ENCODE data around the gene OSBPL2.

OSBPL2 gene

DNA sequence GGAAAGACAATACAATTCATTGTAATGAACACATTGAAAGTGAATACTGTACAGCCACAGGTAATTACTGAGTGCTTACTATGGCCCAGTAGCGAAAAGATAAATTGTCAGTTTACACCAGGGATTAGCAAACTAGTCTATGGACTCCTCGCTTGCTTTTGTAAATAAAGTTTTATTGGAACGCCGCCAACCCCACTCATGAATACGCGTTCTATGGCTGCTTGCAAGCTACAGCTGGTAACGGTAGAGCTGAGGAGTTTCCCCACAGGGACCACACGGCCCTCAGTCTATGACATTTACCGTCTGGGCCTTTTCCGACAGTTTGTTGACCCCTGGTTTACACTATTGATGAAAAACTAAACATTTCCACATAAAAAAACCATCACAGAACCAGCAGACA lies 104.6 kb downstream of the OSBPL2 start:
- no peaks in the 10 kb centered on the region for H3K9me3 ChIP-seq (ENCODE audit: control insufficient read depth, low read length)
- peaks cover 22% of the 10 kb centered on the region for H3K36me3 ChIP-seq (ENCODE audit: control insufficient read depth, insufficient read depth, low read length)
- H3K4me1 ChIP-seq (ENCODE audit: control insufficient read depth, insufficient read depth, low read length) = no peaks in the 10 kb centered on the region
- no peak overlapping the region for H3K27ac ChIP-seq (ENCODE audit: insufficient read depth, low read depth, low read length, poor library complexity, severe bottlenecking)
- no peaks in the 10 kb centered on the region for H3K27me3 ChIP-seq (ENCODE audit: control insufficient read depth, insufficient read depth, low read length, poor library complexity, severe bottlenecking)
- H3K4me3 ChIP-seq (ENCODE audit: insufficient read depth, low read depth, low read length) = no peak overlapping the region
- WGBS, 2 experiments = 95 to 97% methylated on average over 10 of the region's 10 CpGs

GRCh38 chr20:62344092-62344491 lies 105.8 kb downstream of the OSBPL2 start:
- Histone ChIP-seq H3K27ac (ENCODE audit: insufficient read depth, low read depth, low read length, poor library complexity, severe bottlenecking) (no peak overlapping the region), H3K4me1 (ENCODE audit: control insufficient read depth, insufficient read depth, low read length) (no peaks in the 10 kb centered on the region), H3K9me3 (ENCODE audit: control insufficient read depth, low read length) (no peaks in the 10 kb centered on the region), H3K36me3 (ENCODE audit: control insufficient read depth, insufficient read depth, low read length) (peaks cover 16% of the 10 kb centered on the region), H3K27me3 (ENCODE audit: control insufficient read depth, insufficient read depth, low read length, poor library complexity, severe bottlenecking) (no peaks in the 10 kb centered on the region), H3K4me3 (ENCODE audit: insufficient read depth, low read depth, low read length) (no peak overlapping the region)
- 94 to 97% methylated on average over 5 of the region's 5 CpGs for WGBS, 2 experiments

DNA sequence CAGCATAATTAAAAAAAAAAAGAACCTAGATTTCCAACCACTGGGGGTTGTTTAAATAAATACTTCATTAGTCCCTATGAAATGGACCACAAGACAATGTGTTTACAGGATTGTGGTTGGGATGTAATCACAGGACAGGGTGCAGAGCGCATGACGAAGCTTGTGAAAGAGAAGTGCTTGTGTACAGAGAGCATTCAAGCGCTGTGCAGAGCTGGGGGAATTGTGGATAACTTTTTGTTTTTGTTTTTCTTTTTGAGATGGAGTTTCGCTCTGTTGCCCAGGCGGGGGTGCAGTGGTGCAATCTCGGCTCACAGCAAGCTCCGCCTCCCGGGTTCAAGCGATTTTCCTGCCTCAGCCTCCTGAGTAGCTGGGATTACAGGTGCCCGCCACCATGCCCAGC lies 106.5 kb downstream of the OSBPL2 start:
- no peaks in the 10 kb centered on the region for H3K27me3 ChIP-seq (ENCODE audit: control insufficient read depth, insufficient read depth, low read length, poor library complexity, severe bottlenecking)
- no peaks in the 10 kb centered on the region for H3K9me3 ChIP-seq (ENCODE audit: control insufficient read depth, low read length)
- H3K4me1 ChIP-seq (ENCODE audit: control insufficient read depth, insufficient read depth, low read length) = no peaks in the 10 kb centered on the region
- WGBS, 2 experiments = 93% methylated on average over 10 of the region's 10 CpGs
- peaks cover 15% of the 10 kb centered on the region for H3K36me3 ChIP-seq (ENCODE audit: control insufficient read depth, insufficient read depth, low read length)
- no peak overlapping the region for H3K27ac ChIP-seq (ENCODE audit: insufficient read depth, low read depth, low read length, poor library complexity, severe bottlenecking)
- H3K4me3 ChIP-seq (ENCODE audit: insufficient read depth, low read depth, low read length) = no peak overlapping the region

All from ectodermal cell (in vitro differentiated cells).